Common myeloid progenitor, CD34-positive (primary cell): ENCODE data around the gene C14orf119.

Experiments
- CTCF ChIA-PET: fragments of 350-600 bp; sonication (Branson Sonifier 250); formaldehyde crosslinking; loops from one replicate; lab custom pipeline; 2021; ENCODE audit warnings: antibody characterized with exemption; lab: Charles Lee
- POLR2A ChIA-PET: fragments of 350-600 bp; sonication (Branson Sonifier 250); formaldehyde crosslinking; loops from one replicate; lab custom pipeline; 2021; ENCODE audit warnings: antibody characterized with exemption; lab: Charles Lee
- DNase-seq, 3 donors: peaks; one replicate each; pipeline versions ENCODE4 v3.0.0 to v3.0.0-alpha.2; 2013
- H3K27ac ChIP-seq, 2 experiments: 1 replicate in 1 of 2; 2 replicates in 1 of 2; pipeline ENCODE4 v1.7.0; 2013; ENCODE audit warnings: inconsistent platforms in 2 of 2, low read length in 2 of 2, mild to moderate bottlenecking in 2 of 2, low read depth in 1 of 2, moderate library complexity in 1 of 2; ENCODE audit not compliant: severe bottlenecking in 2 of 2, insufficient read depth in 1 of 2, poor library complexity in 1 of 2
- H3K27me3 ChIP-seq, 5 experiments: replicated peaks in 2 of 5; 1 replicate in 3 of 5; 2 replicates in 2 of 5; pipeline versions ENCODE4 v1.6.1 to v1.7.0; 2013; ENCODE audit warnings: low read length in 4 of 5, mild to moderate bottlenecking in 2 of 5, moderate library complexity in 2 of 5, inconsistent platforms in 1 of 5; ENCODE audit not compliant: insufficient read depth in 5 of 5, control insufficient read depth in 4 of 5
- H3K36me3 ChIP-seq, 4 experiments: 1 replicate in 2 of 4; 2 replicates in 2 of 4; pipeline versions ENCODE4 v1.6.1 to v1.7.0; 2013; ENCODE audit warnings: low read length in 3 of 4, control low read depth in 1 of 4, mild to moderate bottlenecking in 1 of 4; ENCODE audit not compliant: control insufficient read depth in 4 of 4, insufficient read depth in 4 of 4
- H3K4me1 ChIP-seq, 4 experiments: 1 replicate in 3 of 4; 2 replicates in 1 of 4; pipeline versions ENCODE4 v1.6.1 to v1.7.1; 2013; ENCODE audit warnings: low read length in 3 of 4, mild to moderate bottlenecking in 3 of 4, control low read depth in 1 of 4, inconsistent platforms in 1 of 4, moderate library complexity in 1 of 4; ENCODE audit not compliant: control insufficient read depth in 4 of 4, insufficient read depth in 4 of 4; ENCODE audit errors: control extremely low read depth in 1 of 4
- H3K4me3 ChIP-seq, 7 experiments: 1 replicate in 4 of 7; 2 replicates in 3 of 7; pipeline versions ENCODE4 v1.5.1 to v1.7.0; 2013; ENCODE audit warnings: mild to moderate bottlenecking in 7 of 7, low read length in 6 of 7, moderate library complexity in 6 of 7, inconsistent platforms in 2 of 7, low read depth in 2 of 7, control low read depth in 1 of 7; ENCODE audit not compliant: insufficient read depth in 4 of 7, control insufficient read depth in 1 of 7; ENCODE audit errors: extremely low read depth in 1 of 7
- H3K9me3 ChIP-seq, 5 experiments: 1 replicate in 4 of 5; 2 replicates in 1 of 5; pipeline versions ENCODE4 v1.6.1 to v1.7.1; 2013; ENCODE audit warnings: low read length in 4 of 5, mild to moderate bottlenecking in 2 of 5, inconsistent platforms in 1 of 5, low read depth in 1 of 5, moderate library complexity in 1 of 5; ENCODE audit not compliant: control insufficient read depth in 4 of 5, insufficient read depth in 2 of 5; ENCODE audit errors: control extremely low read depth in 1 of 5
- WGBS: methylation state at CpG from one replicate; pipeline ENCODE4 v1.1.5; 2013; ENCODE audit not compliant: insufficient coverage; 5-methylcytosine and 5-hydroxymethylcytosine counted together

Gene C14orf119

DNA sequence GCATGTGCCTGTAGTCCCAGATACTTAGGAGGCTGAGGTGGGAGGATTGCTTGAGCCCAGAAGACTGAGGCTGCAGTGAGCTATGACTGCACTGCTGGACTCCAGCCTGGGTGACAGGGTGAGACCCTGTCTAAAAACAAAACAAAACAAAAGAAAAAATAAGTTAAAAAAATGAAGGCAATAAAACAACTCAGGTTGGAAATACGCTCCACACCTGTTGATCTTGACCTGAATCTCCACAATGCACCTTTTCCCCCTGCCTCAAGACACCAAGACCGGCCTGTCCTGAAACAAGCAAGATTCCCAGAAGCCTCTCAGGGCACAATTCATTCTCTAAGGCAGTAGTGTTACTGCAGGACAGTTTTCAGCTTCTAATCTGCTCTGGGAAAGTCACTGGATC lies 44.6 kb downstream of the C14orf119 start:
- H3K4me3 ChIP-seq, result no peak overlapping the region
- H3K36me3 ChIP-seq, result peaks cover 0 to 2% (median 0%) of the 10 kb centered on the region in 4 experiments
- ChIA-PET CTCF (no interaction called here), POLR2A (no interaction called here)
- H3K4me1 ChIP-seq, result no peaks in the 10 kb centered on the region
- DNase-seq, result no peak
- no peak overlapping the region for H3K27ac ChIP-seq
- WGBS, result 93% methylated on average over 2 of the region's 2 CpGs
- H3K9me3 ChIP-seq, result no peaks in the 10 kb centered on the region
- H3K27me3 ChIP-seq, result no peaks in the 10 kb centered on the region

DNA sequence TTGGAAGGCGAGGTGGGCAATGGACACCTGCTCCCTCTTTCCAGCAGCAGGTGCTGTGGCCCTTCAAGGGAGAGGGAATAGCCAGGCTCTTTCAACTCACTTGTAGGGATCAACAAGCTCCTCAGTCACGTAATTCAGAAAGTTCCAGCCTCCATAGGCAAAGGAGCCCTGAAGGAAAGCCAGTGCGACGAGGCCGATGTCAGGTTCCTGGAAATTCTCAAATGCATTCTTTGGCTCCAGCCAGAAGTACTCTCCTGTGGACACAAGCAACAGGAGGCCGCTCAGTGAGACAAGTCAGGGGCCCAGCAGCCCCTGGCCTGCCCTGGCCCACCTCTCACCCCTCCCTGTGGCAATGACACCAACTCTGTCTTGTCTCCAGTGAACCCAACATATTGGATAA lies 45.1 kb downstream of the C14orf119 start:
- H3K36me3 ChIP-seq, result peaks cover 0 to 2% (median 0%) of the 10 kb centered on the region in 4 experiments
- no peaks in the 10 kb centered on the region for H3K27me3 ChIP-seq
- H3K4me1 ChIP-seq, result no peaks in the 10 kb centered on the region
- H3K4me3 ChIP-seq, result no peak overlapping the region
- H3K9me3 ChIP-seq, result no peaks in the 10 kb centered on the region
- DNase-seq, result no peak
- 97% methylated on average over 6 of the region's 6 CpGs for WGBS
- ChIA-PET CTCF (no interaction called here), POLR2A (no interaction called here)
- no peak overlapping the region for H3K27ac ChIP-seq

DNA sequence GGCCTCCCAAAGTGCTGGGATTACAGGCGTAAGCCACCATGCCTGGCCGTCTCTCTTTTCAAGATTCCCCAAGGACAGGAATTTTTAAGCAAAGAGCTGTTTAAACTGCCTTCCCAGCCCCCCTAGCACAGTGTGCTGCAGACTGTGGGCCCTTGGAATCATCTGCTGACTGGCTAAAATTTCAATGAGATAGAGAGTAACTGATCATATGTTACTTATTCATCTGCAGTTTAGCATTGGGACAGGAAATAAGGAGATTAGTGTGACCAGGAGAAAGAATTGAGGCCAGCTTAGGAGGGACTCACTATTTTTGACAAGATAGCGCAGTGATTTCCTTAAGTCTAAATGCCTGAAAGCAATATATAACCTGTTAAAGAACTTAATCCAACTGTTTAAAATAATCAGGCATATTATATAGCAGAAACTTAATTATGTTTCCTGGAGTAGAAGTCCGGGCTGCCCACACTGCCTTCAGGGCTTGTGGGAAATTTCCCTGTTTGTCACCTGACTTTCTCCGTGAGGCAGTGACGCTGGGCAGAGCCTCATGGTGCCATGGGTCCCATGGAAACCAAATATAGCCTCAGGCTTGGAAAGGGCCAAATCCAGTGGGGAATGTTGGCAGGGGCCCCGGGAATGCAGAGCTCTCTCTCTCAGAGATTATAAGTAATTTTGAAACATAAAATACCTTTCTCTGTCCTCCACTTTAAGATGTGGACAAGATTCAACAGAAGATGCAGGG lies 46.6 kb downstream of the C14orf119 start:
- Histone ChIP-seq H3K36me3 (peaks cover 0 to 2% (median 0%) of the 10 kb centered on the region in 4 experiments), H3K4me1 (no peaks in the 10 kb centered on the region), H3K4me3 (no peak overlapping the region), H3K27ac (no peak overlapping the region), H3K27me3 (no peaks in the 10 kb centered on the region), H3K9me3 (no peaks in the 10 kb centered on the region)
- DNase-seq, result no peak
- ChIA-PET POLR2A (no interaction called here), CTCF (interaction anchor here (0.6 to 2.1 kb wide), 6 partner anchors 13 to 40 kb away, joined by 3 to 5 read pairs (median 4); no protein-coding TSS in a partner anchor)
- 100% methylated on average over 6 of the region's 7 CpGs for WGBS

DNA sequence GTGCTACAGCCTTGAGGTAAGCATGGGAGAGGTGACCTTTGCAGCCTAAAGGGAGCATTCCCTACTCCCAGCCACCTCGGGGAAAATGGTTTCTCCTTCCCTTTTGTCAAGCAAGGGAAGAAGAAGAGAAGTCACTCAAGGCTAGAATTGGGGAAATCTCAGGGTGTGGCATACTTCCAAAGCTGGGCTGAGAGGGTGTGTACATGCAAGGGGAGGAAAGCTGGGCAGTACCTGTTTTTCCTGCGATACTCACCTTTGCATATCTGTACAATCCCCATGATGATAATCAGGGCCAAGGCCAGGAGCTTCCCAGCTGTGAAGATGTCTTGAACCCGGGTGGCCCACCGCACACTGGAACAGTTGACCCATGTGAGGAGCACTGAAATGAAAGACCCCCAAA lies 47.5 kb downstream of the C14orf119 start:
- H3K4me1 ChIP-seq, result no peaks in the 10 kb centered on the region
- WGBS, result 96% methylated on average over 4 of the region's 4 CpGs
- H3K4me3 ChIP-seq, result no peak overlapping the region
- ChIA-PET CTCF (interaction anchor here (1.2 to 2.1 kb wide), 4 partner anchors 14 to 42 kb away, joined by 3 to 5 read pairs (median 4); no protein-coding TSS in a partner anchor), POLR2A (no interaction called here)
- H3K27me3 ChIP-seq, result no peaks in the 10 kb centered on the region
- H3K27ac ChIP-seq, result no peak overlapping the region
- no peaks in the 10 kb centered on the region for H3K9me3 ChIP-seq
- H3K36me3 ChIP-seq, result peaks cover 0 to 2% (median 0%) of the 10 kb centered on the region in 4 experiments
- DNase-seq, result no peak

DNA sequence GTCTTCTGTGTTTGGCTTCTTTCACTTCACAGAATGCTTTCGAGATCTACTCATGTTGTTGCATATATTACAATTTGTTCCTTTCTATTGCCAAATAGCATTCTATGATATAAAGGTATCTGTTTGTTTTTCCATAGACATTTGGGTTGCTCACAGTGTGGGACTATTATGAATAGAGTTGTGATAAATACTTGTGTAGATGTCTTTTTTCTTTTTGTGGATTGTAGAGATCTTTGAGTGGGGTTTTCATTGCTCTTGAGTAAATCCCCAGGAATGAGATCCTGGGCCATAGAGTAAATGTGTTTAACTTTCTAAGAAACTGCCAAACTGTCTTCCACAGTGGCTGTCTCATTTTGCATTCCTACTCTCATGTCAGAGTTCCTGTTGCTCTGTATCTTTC lies 48.6 kb downstream of the C14orf119 start:
- POLR2A ChIA-PET, result no interaction called here
- CTCF ChIA-PET, result interaction anchor here (1.2 to 2.1 kb wide), 3 partner anchors 19 to 41 kb away, joined by 3 to 5 read pairs (median 4); no protein-coding TSS in a partner anchor
- H3K27me3 ChIP-seq, result no peaks in the 10 kb centered on the region
- H3K4me3 ChIP-seq, result no peak overlapping the region
- H3K4me1 ChIP-seq, result no peaks in the 10 kb centered on the region
- H3K9me3 ChIP-seq, result no peaks in the 10 kb centered on the region
- no peak for DNase-seq
- H3K27ac ChIP-seq, result no peak overlapping the region
- H3K36me3 ChIP-seq, result peaks cover 0 to 2% (median under 1%) of the 10 kb centered on the region in 4 experiments
- WGBS, result no CpG with 5 or more reads among the region's 1 CpG

DNA sequence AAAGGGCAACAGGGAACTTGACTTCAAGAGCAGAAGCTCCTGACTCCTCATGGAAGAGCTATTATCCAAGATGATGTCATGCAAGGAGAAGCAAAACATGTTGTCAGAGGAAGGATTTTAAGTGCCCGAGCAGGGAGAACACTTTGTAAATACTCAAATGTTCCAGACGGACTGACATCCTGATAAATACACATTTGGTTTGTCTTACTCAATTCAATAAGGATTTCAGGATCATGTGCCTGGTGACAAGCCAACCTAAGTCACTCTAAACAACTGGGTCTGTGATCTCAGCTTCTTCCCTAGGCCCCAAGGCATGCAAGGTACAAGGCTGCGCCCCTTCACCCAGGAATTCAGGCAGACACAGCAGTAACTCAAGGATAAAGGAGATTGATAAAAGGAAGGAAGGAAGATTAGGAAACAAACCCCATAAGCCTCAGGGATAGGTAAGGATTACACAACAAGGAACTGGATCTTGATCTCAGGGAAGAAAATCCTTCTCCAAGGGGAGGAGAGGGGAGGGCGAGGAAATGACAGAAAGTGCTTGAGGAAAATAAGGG lies 50.6 kb downstream of the C14orf119 start:
- WGBS, result 92% methylated on average over 2 of the region's 4 CpGs

More for the DNA sequence above, 50.6 kb downstream of the C14orf119 start:
- H3K4me1 ChIP-seq, result no peaks in the 10 kb centered on the region
- no peak for DNase-seq
- ChIA-PET CTCF (interaction anchor here (1.2 to 1.6 kb wide), 2 partner anchors 16 to 24 kb away, joined by 3 to 4 read pairs; no protein-coding TSS in a partner anchor), POLR2A (interaction anchor here (0.6 kb wide), 1 partner anchor 265 kb away, joined by 3 read pairs; no protein-coding TSS in a partner anchor)
- peaks cover 0 to 2% (median 0%) of the 10 kb centered on the region in 4 experiments for H3K36me3 ChIP-seq
- no peak overlapping the region for H3K27ac ChIP-seq
- no peak overlapping the region for H3K4me3 ChIP-seq
- H3K9me3 ChIP-seq, result no peaks in the 10 kb centered on the region
- no peaks in the 10 kb centered on the region for H3K27me3 ChIP-seq
